Measurements from ENCODE around the gene DHX32. TPM values are rescaled to one million over a fixed set of nuclear protein-coding genes. Genes with fewer than 3 reads are reported as not detected.

The DHX32 gene
- total RNA-seq, 2 donors from 2014 or later = 25.2 to 35.6 TPM

GRCh38 chr10:125849448-125849847 lies 31.6 kb downstream of the DHX32 start:
- ATAC-seq (no peak), DNase-seq (peak in 2 of 4 donors; percentile 29 to 50)
- H3K9me3 ChIP-seq = no peaks in the 10 kb centered on the region
- H3K36me3 ChIP-seq (replicated peaks in 1 of 2; ENCODE audit: insufficient read depth in 1 of 2, low read depth in 2 of 2) = peaks cover 0 to 5% of the 10 kb centered on the region in 2 donors
- TF ChIP-seq POLR2A (IDR thresholded peaks at IDR 0.05) = no peak
- peak in 6 of 7 experiments; percentile 17 to 42 (median 30) for TF ChIP-seq CTCF (IDR thresholded peaks at IDR 0.05)
- 50 to 52% methylated on average over 7 of the region's 7 CpGs for WGBS, 2 donors
- peaks cover 45% of the 10 kb centered on the region for H3K4me1 ChIP-seq
- intact Hi-C loops (cut with DNase I) = no loop called here
- no peaks in the 10 kb centered on the region for H3K27me3 ChIP-seq
- H3K27ac ChIP-seq = peak overlapping the region in 2 of 4 donors; percentile 36 to 47
- no peak overlapping the region for H3K4me3 ChIP-seq

DNA sequence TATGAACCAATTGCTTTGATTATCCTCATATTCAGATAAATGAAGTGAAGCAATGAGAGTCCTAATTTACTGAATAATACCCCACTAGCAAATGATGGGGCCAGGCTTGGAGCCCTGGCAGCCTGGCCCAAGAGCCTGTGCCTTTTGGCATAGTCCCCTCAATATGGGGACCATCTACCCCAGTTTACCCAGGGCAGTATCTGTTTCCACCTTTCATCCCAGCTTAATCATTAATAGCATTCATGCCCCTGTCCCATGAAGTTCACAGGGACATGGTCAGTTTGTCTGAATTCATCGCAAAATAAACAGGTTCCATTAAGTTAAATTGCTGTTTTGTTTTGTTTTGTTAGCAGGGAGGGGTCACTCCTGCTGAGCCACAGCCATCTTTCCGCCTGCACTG lies 32.2 kb downstream of the DHX32 start:
- H3K4me1 ChIP-seq = peaks cover 51% of the 10 kb centered on the region
- DNase-seq (no peak), ATAC-seq (no peak)
- no peak for TF ChIP-seq POLR2A (IDR thresholded peaks at IDR 0.05)
- TF ChIP-seq CTCF (IDR thresholded peaks at IDR 0.05) = no peak
- no peaks in the 10 kb centered on the region for H3K9me3 ChIP-seq
- peaks cover 0 to 5% of the 10 kb centered on the region in 2 donors for H3K36me3 ChIP-seq (replicated peaks in 1 of 2; ENCODE audit: insufficient read depth in 1 of 2, low read depth in 2 of 2)
- peak overlapping the region in 2 of 4 donors; percentile 36 to 47 for H3K27ac ChIP-seq
- no peaks in the 10 kb centered on the region for H3K27me3 ChIP-seq
- WGBS, 2 donors = 40 to 63% methylated on average over 2 of the region's 2 CpGs
- H3K4me3 ChIP-seq = no peak overlapping the region
- intact Hi-C loops (cut with DNase I) = no loop called here

DNA sequence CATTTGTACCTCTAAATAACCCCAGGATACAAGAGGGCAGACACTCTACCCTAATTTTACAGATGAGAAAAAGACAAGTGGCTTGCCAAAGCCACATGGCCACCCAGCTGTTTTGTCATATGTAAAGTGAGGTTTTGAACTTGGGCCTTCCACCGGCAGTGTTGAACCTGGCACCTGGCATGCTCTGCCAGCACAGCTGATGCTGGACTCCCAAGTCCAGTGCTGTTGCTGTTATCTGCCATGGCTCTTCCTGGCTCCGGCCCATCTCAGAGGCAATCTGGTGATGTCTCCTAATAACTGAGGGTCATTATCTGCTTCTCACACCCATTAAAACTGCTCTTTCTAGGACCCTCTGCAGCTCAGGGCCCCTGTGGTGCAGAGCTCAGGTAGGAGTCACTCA lies 32.7 kb downstream of the DHX32 start:
- H3K9me3 ChIP-seq = no peaks in the 10 kb centered on the region
- H3K27ac ChIP-seq = no peak overlapping the region
- no peaks in the 10 kb centered on the region for H3K27me3 ChIP-seq
- H3K4me3 ChIP-seq = no peak overlapping the region
- DNase-seq = no peak
- H3K36me3 ChIP-seq (replicated peaks in 1 of 2; ENCODE audit: insufficient read depth in 1 of 2, low read depth in 2 of 2) = peaks cover 0 to 5% of the 10 kb centered on the region in 2 donors
- H3K4me1 ChIP-seq = peaks cover 56% of the 10 kb centered on the region
- TF ChIP-seq CTCF (IDR thresholded peaks at IDR 0.05) (no peak), POLR2A (IDR thresholded peaks at IDR 0.05) (no peak)
- no peak for ATAC-seq
- 44 to 51% methylated on average over 2 of the region's 2 CpGs for WGBS, 2 donors
- intact Hi-C loops (cut with DNase I) = no loop called here

GRCh38 chr10:125846894-125847293 lies 34.2 kb downstream of the DHX32 start:
- WGBS, 2 donors = 93 to 95% methylated on average over 3 of the region's 3 CpGs
- no peak for TF ChIP-seq POLR2A (IDR thresholded peaks at IDR 0.05)
- TF ChIP-seq CTCF (IDR thresholded peaks at IDR 0.05) = no peak
- Histone ChIP-seq H3K27me3 (no peaks in the 10 kb centered on the region), H3K36me3 (replicated peaks in 1 of 2; ENCODE audit: insufficient read depth in 1 of 2, low read depth in 2 of 2) (peaks cover 0 to under 1% of the 10 kb centered on the region in 2 donors), H3K4me1 (peaks cover 64% of the 10 kb centered on the region), H3K4me3 (no peak overlapping the region), H3K9me3 (no peaks in the 10 kb centered on the region), H3K27ac (peak overlapping the region in 3 of 4 donors; percentile 60 to 77 (median 75))
- intact Hi-C loops (cut with DNase I) = no loop called here
- no peak for DNase-seq
- ATAC-seq = no peak

GRCh38 chr10:125845617-125846016 lies 35.5 kb downstream of the DHX32 start:
- H3K9me3 ChIP-seq = no peaks in the 10 kb centered on the region
- ATAC-seq (no peak), DNase-seq (no peak)
- TF ChIP-seq POLR2A (IDR thresholded peaks at IDR 0.05) (no peak), CTCF (IDR thresholded peaks at IDR 0.05) (no peak)
- WGBS, 2 donors = 89 to 94% methylated on average over 10 to 11 of the region's 11 CpGs
- peaks cover under 1 to 3% of the 10 kb centered on the region in 2 donors for H3K36me3 ChIP-seq (replicated peaks in 1 of 2; ENCODE audit: insufficient read depth in 1 of 2, low read depth in 2 of 2)
- H3K4me1 ChIP-seq = peaks cover 64% of the 10 kb centered on the region
- intact Hi-C loops (cut with DNase I) = no loop called here
- no peaks in the 10 kb centered on the region for H3K27me3 ChIP-seq
- no peak overlapping the region for H3K4me3 ChIP-seq
- H3K27ac ChIP-seq = peak overlapping the region; percentile 60 to 77 (median 74)
